T-helper 1 cell (primary cell): ENCODE data around the gene INPP5A.
"Not testable (repeated sequence)": the region's sequence is repeated elsewhere in the genome, so short reads cannot be mapped to it uniquely, and the experiment has no call there.

ENCODE experiments used
- DNase-seq, 5 donors: peaks; one replicate each; pipeline ENCODE4 v3.0.0-alpha.2; 2012 to 2020

Gene INPP5A

DNA sequence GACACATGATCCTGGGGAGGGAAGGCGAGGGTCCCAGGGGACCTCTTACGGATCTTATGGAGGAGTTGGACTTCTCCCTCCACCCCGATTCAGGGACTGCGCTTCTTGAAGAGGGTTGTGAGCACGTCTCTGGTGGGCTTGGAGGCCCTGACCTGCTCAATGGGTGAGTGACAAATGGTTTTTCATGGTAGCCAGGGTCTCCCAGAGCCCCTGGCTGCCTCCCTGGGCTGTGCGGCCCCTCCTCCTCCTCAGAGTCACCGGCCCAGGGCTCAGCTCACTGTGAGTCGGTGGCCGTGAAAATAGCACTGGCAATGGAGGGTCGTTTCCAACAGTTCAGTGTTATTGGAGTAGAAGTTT, 26.6 kb downstream of the INPP5A start:
- DNase-seq, result no peak

DNA sequence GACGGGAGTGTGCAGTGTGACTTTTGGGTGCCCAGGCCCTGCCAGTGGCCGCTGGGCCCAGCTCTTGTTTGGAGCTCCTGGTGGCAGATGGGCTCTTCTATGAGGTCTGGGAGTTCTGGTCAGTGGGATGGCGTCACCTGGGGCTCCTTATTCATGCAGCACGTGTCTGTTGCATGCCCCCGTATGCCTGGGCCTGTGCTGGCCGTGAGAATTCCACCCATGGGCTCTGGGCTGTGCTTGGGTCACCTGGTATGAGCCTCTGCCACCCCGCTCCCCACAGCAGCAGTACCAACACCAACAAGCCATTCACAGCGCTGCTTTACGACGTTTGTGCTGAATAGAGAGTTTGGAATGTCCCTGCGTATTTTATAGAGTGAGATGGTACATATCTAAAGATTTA, 27.1 kb downstream of the INPP5A start:
- DNase-seq, result no peak

DNA sequence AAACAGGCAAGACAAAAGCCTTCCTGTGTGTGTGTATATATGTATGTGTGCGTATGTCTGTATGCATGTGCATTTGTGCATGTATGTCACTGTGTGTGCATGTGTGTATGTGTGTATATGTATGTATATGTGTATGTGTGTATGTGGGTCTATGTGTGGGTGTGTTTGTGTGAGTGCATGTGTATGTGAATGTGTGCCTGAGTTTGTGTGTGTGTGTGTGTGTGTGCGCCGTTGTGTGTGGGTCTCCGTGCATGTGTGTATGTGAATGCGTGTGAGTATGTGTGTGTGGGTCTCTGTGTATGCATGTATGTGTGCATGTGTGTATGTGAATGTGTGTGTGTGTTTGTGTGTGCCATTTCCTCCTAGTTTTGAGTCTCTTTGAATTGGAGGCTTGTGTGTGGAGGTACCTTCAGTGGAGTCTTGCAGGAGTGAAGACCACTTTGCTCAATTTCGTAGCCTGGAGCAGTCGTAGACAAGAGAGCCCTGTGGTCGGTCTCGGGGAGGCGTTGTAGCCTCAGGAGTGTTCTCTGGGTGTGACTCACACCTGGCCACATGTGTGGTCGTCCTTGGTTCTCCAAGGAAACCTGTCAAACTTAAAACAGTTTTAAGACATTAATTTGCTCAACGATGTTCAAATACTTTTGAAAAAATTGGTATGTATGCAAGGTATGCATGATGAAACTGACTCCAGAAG, 28.1 kb downstream of the INPP5A start:
- DNase-seq, result no peak

DNA sequence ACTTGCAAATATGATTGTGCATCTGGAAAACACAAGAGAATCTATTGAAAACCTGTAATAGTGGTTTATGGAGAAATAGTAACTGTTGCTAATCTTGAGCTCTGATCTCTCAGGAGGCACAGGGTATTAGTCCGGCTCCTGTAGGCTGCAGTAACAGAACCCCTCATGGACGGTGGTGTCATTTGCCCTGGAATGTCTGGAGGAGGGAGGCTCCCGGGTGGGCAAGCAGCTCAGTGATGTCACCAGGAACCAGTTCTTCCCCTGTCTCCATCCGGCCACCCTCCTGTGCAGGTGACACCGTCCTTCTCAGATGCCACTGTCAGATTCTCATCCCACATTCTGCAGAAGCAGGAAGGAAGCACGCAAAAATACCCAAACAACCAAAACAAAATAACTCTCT, 29.3 kb downstream of the INPP5A start:
- DNase-seq, result no peak

DNA sequence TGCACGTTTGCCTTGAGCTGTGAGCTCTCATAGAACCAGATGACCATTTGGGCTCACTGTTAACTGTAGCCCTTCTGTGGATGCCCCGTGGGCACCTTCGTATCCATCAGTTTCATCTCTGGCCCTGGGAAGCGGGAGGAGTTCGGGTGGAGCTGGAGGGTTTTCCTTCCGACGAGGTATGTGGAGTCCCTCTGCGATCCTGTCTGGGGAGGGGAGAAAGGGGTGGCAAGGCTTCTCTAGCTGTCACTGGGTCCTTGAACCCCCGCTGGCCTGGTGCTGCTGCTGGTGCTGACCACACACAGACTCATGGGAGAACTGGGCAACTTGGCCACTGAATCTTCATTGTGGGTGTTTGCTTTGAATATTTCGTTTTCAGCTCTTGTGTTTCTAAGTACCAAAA, 32.7 kb downstream of the INPP5A start:
- no peak for DNase-seq

DNA sequence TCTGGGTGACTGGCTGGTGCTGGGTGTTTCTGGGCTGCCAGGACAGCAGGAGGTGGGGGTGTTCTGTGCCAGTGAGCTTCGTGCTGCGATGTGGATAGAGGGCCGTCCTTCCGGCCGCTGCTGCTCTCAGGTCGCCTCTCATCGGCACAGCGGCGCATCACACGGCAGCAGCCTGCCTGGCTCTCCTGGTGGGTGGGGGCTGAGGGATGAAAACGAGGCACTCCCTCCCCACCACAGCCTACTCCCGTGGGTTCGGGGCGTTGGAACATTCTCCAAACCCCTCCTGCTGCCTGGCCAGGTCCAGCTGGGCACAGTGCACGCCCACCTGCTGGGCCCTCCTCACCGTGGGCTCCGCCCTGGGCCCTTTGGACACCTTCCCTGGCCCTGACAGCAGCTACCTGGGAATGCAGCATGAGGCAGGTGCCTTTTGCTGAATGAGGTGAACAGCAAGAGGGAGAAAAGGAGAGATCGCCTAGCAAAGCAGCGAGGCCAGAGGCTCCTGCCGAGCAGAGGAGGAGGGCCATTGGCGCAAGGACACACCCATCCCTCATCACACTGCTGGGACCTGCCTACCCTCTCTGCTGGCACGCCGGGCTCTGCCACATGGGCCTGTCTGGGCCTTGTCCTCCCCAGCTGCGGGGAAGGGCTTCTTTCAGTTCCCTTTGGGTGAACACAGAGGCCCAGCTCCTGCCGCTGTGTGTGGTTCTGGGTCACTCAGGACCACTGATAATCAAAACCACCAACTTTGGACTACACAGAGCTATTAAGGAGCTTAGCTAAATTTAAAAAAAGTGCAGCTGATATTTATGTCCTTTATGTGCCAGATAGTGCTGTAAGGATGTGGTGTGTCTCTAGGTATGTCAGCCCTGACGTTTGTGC, 33.4 kb downstream of the INPP5A start:
- DNase-seq, result no peak

DNA sequence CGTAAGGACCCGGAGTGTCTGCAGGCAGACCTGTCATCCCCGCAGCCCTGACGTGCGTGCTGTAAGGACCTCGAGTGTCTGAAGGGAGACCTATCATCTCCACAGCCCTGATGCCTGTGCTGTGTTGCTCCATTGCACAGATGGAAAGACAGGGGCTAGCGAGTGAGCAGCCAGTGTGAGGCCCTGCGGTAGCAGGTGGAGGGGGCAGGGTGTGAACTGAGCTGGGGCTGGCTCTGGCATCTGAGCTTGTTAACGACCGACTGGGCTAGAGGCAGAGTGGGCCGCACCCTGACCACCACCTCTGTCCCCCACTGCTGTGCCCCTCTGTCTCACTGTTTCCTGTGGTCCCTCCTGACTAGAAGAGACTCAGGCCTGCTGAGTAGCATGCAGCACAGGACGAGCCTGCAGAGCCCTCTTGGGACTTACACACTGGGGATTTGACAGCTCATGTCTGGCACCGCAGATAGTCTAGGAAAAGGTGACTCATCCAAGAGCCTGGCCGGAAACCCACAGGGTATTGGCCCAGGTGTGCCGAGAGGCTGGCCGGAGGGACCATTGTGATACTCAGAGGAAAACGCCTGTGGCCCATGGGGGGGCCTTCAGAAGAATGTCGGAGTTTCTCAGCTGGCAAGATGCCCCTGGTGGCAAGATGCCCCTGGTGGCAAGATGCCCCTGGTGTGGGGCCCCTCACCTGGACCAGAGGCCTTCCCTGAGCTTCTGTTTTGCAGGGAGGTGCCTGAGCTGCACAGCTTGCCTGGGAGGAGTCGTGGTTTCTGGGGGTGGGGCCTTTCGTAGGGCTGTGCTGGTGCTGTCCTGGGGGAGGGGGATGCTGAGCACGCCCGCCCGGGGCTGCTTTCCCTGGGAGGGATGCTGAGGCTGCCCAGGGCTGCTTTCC, 34.3 kb downstream of the INPP5A start:
- peak in 2 of 5 donors; percentile 28 to 78 for DNase-seq

DNA sequence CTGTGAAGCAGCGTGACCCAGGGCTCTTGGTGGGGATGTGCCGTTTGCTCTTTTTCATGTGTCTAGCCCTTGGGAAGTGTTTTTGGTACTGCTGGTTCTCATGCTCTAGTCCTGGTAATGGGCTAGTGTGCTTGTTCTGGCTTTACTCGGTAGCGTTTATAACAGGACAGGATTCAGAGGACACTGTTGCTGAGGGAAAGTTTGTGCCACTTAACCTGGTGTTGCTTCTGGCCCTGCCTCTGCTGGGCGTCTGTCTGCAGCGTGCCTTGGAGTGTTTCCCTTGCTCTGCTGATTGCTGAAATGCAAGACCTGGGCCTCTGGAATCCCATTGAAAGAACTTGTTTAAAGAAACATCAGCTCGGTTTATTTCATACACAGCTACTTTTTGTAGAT, 35.0 kb downstream of the INPP5A start:
- DNase-seq, result no peak

DNA sequence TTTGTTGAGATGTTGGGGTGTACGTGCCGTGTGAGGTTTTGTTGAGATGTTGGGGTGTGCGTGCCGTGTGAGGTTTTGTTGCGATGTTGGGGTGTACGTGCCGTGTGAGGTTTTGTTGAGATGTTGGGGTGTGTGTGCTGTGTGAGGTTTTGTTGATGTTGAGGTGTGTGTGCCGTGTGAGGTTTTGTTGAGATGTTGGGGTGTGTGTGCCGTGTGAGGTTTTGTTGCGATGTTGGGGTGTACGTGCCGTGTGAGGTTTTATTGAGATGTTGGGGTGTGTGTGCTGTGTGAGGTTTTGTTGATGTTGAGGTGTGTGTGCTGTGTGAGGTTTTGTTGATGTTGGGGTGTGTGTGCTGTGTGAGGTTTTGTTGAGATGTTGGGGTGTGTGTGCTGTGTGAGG, 35.4 kb downstream of the INPP5A start:
- DNase-seq, result not testable (repeated sequence)

DNA sequence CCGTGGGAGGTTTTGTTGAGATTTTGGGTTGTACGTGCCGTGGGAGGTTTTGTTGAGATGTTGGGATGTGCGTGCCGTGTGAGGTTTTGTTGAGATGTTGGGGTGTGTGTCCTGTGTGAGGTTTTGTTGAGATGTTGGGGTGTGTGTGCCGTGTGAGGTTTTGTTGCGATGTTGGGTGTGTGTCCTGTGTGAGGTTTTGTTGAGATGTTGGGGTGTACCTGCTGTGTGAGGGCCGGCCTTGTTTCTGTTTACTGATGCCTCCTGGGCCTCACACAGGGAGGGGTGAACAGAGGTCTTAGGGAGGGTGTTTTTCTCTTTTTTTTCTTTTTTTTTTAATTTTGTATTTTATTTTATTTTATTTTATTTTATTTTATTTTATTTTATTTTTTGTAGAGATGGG, 36.7 kb downstream of the INPP5A start:
- DNase-seq, result no peak

DNA sequence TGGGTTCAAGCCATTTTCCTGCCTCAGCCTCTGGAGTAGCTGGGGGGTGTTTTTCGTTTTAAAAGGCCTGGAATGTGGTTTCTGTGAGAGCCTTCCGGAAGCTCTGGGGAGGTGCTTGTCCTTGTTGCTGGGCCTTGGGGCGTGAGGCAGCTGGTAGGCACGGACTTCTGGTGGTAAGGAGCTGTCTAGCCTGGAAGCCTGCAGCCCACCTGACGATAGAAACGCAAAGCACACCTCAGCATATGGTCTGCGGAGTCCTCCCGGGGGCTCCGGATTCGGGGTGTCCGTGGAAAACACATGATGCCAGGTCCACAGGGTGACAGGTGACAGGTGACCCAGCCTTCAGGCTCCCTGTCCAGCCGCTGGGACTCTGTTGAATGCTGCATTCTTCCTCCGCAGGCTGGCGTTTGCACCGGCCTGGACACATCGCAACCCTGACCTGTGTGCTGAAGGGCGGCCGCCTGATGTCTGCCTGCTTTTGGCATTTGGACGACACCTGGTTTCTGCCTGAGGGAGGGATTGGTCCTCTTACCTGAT, 37.3 kb downstream of the INPP5A start:
- DNase-seq, result no peak

DNA sequence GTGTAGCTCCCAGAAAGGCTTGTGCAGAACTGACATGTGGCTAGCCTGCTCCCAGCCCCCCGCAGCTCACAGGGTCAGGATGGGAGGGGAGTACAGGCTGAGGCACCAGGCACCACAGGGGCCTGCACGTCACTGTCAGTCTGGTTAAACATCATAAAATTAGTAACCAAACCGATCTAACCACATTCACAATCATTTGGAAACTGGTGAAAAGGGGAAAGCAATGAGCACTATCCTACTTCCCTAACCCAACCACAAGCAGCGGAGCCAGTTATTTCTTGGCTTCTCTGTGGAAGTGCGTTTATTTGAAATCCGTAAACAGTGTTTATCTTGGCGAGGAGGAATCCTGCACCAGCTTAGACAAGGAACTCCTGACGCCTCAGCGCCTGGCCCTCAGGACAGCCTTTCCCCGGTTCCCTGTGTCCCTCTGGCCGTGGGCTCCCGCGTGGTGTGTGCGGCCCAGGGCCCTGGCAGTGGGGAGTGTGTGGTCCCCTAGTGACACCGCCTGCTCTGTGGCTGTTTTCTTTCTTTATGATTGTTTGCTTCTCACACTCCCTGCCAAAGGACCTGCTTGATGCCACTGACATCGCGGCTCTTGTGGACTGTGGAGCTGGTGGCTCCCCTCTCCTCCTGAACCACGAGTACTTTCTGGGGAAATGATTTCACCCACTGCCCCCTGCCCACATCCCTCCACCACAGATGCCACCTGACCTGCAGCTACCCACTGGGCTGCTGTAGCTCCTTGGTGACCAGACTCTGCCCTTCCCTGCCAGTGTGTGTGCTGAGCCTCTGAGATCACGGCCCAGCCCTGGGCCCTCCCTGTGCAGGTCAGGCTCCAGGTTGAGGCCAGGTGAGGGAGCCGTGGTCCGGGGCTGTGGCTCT, 38.0 kb downstream of the INPP5A start:
- peak in 1 of 5 donors; percentile 59 for DNase-seq

DNA sequence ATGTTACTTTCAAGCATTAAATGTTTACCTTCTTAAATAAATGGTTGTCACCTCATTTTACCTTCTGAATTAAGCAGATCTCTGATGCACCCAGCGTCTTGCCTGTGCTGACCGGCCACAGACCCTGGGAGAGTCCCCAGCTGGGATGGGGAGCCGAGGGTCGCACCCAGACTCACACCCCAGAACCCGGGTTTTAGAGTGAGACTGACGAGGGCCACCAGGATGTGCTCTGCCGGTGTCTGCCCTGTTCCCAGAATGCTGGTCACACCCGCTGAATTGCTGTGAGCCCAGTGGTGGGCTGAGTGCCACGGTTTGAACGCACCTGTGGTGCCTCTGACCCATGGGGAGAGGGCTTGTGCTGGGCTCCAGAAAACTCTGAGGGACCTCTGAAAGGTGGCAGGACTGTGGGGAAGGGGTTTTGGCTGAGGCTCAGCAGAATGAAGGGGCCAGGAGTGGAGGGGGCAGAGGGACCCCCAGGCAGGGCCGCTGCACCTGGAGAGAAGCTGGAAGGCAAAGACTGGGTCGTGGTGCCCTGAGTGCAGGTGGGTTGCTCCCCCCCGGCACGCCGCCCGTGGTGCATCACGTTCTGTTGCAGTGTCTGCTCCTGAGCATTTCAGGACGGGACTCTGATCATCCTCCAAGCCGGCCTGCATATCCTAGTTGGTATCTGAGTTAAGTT, 39.2 kb downstream of the INPP5A start:
- no peak for DNase-seq

DNA sequence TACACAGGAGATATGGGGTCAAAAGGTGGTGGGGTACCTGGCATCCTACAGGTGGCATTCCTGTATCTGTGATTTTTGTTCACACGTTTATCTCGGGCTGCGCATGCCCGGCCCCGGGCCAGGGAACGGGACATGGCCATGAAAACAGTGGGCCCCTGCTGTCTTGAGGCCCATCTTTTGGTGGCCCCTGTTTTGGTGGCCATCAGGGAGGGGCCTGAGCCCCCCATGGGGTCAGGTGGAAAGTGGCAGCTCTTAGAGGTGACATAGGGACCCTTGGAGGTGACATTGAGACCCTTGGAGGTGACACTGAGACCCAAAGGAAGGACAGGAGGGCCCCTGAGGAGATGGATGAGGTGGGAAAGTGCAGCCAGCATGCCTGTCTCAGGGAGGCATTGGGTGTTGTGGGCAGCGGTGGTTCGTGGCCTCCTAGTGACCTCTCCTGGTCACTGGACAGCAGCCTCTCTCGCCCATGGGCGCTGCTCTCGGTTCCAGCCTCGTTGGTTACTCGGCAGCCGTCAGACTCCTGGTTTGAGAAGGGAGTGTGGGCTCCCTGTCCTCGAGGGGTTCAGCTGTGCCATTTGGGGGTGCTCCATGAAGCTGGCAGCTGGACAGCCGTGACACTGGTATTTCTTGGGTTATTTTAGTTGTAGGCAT, 39.9 kb downstream of the INPP5A start:
- DNase-seq, result no peak

DNA sequence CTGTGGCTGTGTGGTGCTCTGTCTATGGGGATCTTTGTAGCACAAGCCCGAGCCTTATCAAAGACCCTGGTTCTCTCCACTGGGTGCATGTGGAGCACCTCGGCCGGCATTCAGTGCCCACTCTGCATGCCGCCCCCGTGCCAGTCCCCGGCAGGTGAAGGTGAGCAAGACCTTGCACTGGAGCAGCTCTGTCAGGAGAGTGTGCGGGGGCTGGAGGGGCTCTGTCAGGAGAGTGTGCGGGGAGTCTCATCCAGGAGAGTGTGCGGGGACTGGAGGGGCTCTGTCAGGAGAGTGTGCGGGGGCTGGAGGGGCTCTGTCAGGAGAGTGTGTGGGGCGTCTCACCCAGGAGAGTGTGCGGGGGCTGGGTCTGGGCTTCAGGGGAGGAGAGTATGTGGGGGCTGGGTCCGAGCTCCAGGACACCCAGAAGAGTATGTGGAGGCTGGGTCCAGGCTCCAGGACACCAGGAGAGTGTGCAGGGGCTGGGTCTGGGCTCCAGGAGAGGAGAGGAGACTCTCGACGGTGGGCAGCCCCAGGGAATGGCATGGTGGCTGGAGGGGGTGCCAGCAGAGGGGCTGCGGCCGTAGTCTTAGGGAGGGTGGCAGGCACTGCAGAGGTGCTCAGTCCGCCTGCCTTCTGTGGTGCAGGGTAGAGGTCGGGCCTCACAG, 40.8 kb downstream of the INPP5A start:
- DNase-seq, result no peak

DNA sequence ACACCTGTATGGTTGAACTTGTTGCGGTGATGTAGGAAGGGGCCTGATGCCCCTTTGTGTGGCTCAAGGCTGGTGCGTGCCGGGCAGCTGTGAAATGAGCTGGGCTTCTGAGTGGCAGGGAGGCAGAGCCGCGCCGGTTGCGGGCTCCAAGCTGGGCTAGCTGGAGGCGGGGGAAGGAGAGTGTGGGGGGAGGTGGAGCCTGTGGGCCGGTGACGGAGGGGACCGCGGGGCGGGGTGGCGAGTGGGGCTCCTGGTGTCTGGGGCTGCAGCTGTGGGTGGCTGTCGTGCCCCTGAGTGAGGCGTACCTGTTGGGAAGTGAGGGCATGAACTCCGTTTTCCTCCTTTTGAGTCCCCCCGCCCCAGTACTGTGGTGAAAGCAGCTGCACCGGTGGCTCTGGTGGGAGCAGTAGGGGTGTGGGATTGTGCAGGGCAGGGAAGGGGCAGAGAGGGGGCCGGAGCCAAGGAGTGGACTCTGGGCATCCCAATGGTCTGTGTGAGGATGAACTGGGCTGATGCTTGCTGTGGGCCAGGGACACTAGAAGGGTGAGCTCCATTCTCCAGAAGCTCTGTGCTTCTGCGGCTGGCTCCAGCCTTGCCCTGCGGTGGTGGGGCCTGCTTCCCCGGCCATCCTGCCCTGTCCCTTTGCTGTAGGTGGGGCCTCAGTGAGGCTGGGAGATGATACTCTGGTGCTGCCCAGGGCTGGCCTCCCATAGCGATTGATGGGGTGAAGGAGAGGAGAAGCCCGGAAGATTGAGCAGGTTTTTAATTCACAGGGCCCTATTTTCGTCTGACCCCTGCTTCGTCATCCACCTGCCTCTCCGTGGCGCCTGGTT, 41.7 kb downstream of the INPP5A start:
- no peak for DNase-seq

DNA sequence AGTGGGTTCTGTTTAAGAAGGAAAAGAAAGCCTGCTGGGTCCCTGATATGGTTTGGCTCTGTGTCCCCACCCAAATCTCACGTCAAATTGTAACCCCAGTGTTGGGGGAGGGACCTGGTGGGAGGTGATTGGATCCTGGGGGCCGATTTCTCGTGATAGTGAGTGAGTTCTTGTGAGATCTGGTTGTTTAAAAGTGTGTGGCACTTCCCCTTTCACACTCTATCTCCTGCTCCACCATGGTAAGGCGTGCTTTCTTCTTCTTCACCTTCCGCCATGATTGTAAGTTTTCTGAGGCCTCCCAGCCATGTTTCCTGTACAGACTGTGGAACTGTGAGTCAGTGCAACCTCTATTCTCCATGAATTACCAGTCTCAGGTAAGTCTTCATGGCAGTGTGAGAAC, 42.6 kb downstream of the INPP5A start:
- no peak for DNase-seq

DNA sequence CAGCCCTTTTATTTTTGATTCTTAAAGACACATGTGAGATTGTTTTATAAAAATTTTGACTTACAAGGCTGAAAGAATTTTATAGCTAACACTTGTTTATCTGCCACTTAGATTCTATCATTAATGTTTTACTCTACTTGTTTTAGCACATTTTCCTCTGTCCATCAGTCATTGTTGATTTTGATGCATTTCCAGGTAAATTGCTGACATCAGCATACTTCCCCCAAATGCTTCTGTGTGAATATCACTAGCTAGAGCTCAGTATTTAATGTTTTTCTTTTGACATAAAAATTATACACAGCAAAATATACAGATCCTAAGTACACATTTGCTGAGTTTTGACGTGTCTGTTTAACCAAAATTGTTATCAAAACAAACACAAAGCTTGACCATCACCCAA, 43.0 kb downstream of the INPP5A start:
- no peak for DNase-seq

DNA sequence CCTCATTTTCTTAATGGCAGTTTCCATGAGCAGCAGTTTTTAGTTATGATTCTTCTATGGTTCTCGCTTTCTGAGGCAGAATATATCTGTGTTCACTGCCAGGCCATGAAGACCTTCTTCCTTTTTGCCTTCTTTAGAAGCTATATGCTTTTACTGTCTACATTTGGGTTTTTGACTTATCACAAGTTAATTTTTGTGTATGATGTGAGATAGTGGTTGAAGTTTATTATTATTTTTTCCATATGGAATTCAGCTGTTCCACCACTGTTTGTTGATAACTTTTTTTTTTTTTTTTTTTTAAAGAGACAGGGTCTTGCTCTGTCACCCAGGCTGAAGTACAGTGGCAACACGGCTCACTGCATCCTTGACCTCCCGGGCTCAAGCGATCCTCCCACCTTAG, 44.5 kb downstream of the INPP5A start:
- no peak for DNase-seq
